HG03196 (cell line): ENCODE results near the gene GNA12.

Experiments used
- ATAC-seq: cut with Tn5 transposase; IDR thresholded peaks from one replicate; pipeline ENCODE4 v1.9.1; 2021; ENCODE audit not compliant: unreplicated experiment

Gene GNA12

GRCh38 chr7:2844153-2845033 is at the start of gene GNA12:
TSS of gene GNA12 (minus strand) at chr7:2844308. CDS start at chr7:2844161, 147 bp downstream.
- ATAC-seq = peak; percentile 98

GRCh38 chr7:2893411-2893861 is 49.3 kb upstream of the GNA12 start:
- no peak for ATAC-seq

GRCh38 chr7:2892549-2892948 is 48.4 kb upstream of the GNA12 start:
- ATAC-seq = no peak

DNA sequence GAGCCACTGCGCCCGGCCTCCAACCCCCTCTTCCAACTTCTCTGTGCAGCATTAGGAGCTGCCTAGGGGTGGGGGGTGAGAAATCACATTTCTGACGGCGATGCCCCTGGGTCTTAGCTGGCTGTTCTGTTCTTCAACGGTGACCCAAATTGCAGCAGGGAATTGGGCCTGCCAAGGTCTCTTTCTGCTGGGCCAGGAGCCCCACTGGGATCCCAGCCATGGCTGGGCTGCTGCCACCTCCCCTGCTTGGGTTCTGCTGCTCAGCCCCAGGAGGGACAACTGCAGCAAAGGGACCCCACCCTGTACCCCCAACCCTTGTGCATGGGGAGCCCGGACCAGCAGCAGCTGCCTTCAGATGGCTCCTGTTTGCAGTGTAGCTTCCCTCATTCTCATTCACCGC is 43.7 kb upstream of the GNA12 start:
- ATAC-seq = no peak

- no peak for ATAC-seq
Measured at GRCh38 chr7:2886900-2887299, 42.8 kb upstream of the GNA12 start.

DNA sequence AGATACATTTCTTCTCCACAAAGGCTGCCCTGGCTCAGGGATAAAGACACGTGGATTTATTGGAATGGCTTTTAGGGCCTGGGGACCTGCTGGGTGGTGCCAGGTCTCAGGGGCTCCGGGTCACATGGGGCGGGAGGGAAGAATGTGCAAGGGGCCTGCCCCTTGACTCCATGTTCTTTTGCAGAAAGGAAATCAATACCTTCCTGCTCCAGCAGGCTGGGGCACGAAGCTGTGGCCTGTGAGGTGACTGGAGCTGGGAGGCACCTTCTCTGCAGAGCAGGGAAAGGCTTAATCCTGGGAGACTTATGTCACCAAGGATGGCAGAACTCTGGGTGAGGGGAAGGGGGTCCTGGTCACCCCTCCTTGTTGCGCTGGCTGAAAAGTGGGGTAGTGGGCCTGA is 42.3 kb upstream of the GNA12 start:
- no peak for ATAC-seq

DNA sequence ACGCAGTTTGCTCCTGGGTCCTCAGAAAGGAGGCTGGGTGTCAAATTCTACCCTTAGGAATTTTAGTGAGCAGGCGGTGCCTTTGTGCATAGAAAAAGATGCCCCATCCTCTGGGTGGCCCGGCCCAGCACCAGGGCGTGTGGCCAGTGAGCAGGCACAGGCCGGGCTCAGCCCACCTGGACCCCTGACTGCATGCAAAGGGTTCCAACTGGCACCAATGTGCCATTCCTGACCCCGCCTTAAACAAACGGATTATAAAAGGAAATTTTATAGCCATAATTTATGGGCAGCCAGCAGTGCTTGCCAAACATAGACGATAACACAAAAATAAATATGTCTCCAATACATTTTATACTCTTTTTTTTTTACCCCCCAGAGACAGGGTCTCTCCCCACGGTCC is 40.1 kb upstream of the GNA12 start:
- no peak for ATAC-seq

DNA sequence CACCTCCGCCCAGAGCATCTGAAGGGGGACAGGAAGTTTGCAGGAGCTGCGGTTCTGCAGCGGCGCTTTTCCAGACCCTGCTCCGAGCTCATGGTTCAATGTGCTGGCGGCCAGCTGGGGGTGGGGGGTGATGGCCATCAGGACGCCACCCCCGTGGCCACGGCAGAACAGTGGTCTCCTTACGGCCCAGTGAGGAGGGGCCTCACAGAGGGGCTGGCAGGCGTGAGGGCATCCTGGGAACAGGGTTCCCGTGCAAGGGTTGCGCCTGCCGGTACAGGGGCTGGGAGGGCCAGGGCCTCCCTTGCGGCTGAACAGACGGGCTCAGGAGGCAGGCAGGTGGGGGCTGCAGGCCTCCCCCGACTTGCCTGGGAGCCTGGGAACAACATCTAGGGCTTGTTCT is 39.0 kb upstream of the GNA12 start:
- no peak for ATAC-seq

- no peak for ATAC-seq
Measured at GRCh38 chr7:2882111-2882510, 38.0 kb upstream of the GNA12 start.

- no peak for ATAC-seq
Measured at GRCh38 chr7:2880874-2881533, 36.9 kb upstream of the GNA12 start.

DNA sequence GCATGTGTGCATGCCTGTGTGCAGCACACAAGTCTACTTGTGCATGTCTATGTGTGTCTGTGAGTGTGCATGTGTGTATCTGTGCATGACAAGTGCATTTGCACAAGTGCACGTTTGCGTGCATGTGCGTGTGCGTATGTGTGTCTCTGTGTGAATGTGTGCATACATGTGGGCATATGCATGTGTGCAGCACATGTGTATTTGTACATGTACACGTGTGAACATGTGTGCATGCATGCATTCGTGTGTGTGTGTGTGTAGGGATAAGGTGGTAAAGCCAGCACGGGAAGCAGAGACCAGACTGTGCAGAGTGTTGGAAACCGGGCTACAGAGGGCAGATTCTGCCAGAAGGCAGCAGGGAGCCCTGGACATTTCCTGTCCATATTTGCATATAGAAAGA is 35.9 kb upstream of the GNA12 start:
- no peak for ATAC-seq

GRCh38 chr7:2879354-2879753 is 35.2 kb upstream of the GNA12 start:
- no peak for ATAC-seq

DNA sequence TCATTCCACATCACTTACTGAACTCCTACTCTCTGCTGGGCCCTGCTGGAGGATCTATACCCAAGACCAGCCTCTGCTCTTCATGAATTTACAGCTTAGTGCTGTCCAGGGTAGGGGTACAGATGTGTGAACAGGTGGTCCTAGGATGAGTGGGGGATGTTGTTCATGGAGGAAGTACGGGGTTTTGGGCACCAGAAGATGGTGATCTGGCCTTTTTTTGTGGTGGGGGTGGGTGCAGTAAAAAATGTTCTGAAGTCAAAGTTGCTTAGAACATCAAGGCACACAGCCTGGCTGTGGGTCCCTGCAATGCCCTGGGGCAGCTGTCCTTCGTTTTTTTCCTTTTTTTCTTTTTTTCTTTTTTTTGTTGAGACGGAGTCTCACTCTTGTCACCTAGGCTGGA is 34.2 kb upstream of the GNA12 start:
- no peak for ATAC-seq

DNA sequence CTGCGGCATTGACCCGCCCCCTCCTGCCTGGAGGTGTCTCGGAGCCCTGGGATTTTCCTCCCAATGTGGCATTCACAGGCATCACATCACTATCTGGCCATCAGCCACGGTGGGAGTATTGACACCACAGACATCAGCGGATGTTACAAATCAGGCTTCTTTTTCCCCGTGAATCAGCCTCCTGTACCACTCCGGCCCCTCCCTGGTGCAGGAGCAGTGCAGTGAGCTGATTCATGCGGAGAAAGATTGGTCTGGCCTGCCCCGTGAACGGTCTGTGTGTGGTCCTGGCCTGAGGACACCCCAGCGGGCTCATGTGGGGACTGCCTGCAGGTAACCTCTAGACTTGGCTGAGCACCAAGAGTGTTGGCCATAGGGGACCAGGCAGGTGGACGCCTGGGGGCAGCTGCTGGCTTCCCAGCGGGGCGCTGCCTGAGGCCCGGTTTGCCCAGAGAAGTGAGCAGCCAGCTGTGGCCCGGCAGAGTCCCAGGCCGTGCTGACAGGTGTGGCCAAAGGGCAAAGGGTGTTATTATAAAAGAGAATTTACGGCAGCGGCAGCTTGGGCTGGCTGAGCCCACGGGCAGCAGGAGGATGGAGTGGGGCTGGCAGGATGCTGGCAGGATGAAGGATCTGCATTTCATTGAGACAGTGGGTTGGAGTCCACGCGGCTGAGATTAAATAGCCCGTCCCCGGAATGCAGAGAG is 32.1 kb upstream of the GNA12 start:
- ATAC-seq = no peak

- no peak for ATAC-seq
Measured at GRCh38 chr7:2873686-2874551, 29.8 kb upstream of the GNA12 start.

DNA sequence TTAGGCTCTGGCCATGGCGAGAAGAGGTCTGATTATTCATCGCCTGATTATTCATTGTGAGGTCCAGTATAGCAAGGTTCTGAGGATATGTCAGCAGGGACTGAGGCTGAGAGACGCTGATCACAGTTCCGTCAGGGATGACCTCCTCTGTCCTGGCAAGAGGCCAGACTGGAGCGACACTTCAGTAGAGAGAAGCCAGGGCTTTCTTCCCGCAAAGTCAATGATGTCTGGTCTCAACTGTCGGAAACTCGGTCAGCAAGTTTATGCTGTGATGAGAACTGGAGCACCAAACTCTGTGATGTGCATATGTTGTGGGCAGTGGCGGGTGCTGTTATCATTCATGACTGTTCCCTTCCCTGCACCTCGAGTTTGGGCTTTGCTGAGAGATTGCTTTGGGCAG is 29.0 kb upstream of the GNA12 start:
- ATAC-seq = no peak

DNA sequence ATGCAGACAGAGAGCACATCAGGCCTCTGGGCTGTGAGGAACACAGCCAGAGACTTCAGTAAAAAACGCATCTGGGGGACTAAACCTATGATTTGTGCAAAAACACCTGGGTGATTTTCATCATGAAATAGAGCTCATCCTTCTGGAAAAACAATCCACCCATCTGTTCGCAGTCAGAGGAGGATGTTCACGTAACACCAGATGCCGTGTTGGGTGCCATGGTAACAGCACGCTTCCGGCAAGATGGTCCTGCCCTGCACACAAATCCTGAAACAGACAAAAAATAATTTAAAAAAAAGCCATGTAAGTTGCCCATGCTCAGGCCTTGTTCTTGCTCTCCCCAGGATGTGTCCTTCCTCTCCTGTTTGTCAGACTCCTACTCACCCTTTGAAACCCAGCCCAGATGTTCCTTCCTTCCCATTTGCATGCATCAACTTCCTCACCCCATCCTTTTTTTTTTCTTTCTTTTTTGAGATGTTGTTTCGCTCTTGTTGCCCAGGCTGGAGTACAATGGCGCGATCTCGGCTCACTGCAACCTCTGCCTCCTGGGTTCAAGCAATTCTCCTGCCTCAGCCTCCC is 28.3 kb upstream of the GNA12 start:
- ATAC-seq = no peak

DNA sequence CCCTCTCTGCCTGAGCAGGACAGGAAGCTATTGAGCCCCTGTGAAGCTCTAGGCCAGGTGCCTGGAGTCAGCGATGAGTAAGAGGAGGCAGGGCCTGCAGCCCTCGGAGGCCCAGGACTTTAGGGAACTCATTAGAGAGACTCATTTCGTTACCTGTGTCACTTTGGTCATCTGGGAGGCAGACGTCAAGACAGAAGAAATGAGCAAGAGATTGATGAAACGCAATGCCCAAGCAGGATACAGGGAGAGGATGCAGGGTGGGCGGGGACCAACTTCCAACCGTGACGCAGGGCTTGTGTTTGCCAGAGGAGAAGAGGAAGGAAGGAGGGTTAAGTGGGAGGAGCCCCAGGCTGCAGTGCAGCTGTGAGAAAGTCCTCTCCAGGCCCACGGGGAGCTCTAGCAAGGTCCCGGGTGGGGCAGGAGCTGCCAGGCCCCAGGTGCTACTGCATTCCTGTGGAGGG is 26.4 kb upstream of the GNA12 start:
- peak; percentile 68 for ATAC-seq

GRCh38 chr7:2869981-2870380 is 25.9 kb upstream of the GNA12 start:
- no peak for ATAC-seq

DNA sequence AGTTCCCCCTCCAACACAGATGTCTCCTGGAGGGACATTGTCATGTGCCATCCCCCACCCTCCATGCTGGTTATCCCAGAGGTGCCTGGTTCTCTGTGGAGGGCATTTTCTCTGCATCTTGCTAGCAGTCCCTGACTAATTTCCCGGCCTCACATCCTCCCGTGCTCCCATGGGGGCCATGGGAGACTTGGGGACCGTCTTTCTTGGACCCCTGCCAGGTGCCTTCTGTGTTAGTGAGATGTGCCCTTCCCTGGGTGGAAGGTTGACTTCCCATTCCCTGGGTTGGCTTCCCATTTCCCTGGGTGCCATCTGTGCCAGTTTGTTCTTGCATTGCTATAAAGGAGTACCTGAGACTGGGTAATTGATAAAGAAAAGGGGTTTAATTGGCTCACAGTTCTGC is 22.5 kb upstream of the GNA12 start:
- no peak for ATAC-seq
